Stimulated activated effector memory CD8-positive, alpha-beta T cell treated with anti-CD3 and anti-CD28 coated beads, Interleukin-12 subunit alpha, Interleukin-12 subunit beta, amount 100 ng/mL, for 72 hours (primary cell): ENCODE results near the gene FBXW7.

ENCODE experiments used
- ATAC-seq: fragments of 150-1000 bp; cut with Tn5 transposase; 2 replicates; pipeline ENCODE4 v1.10.0; 2021
- DNase-seq, 2 donors: peaks; one replicate each; pipeline ENCODE4 v3.0.0; 2021 to 2022; ENCODE audit warnings: low spot score in 2 of 2
- H3K27ac Mint-ChIP-seq: one replicate; pipeline ENCODE4 v1.8.0; 2022; ENCODE audit warnings: mild to moderate bottlenecking, mixed read lengths
- H3K36me3 Mint-ChIP-seq: one replicate; pipeline ENCODE4 v1.8.0; 2022; ENCODE audit warnings: mild to moderate bottlenecking, mixed read lengths
- H3K4me1 Mint-ChIP-seq: one replicate; pipeline ENCODE4 v1.8.0; 2022; ENCODE audit warnings: mixed read lengths
- H3K4me3 Mint-ChIP-seq: one replicate; pipeline ENCODE4 v1.8.0; 2022; ENCODE audit warnings: mild to moderate bottlenecking, mixed read lengths
- H3K9me3 Mint-ChIP-seq: one replicate; pipeline ENCODE4 v1.8.0; 2022; ENCODE audit warnings: mixed read lengths

FBXW7 gene

DNA sequence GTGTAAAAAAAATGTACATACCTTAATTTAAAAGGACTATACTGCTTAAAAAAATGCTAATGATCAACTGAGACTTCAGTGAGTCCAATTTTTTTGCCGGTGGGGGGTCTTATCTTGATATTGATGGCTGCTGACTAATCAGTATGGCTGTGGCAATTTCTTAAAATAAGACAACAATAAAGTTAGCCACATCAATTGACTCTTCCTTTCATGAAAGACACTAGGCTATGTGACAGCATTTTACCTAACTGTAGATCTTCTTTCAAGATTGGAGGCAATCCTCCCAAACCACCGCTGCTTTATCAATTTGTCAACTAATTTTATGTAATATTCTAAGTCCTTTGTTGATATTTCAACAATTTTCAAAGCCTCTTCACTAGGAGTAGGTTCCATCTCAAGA lies 116.1 kb downstream of the FBXW7 start:
- Mint-ChIP-seq H3K27ac (no peak overlapping the region), H3K4me1 (peaks cover 28% of the 10 kb centered on the region), H3K9me3 (no peaks in the 10 kb centered on the region), H3K36me3 (no peaks in the 10 kb centered on the region), H3K4me3 (no peak overlapping the region)
- DNase-seq (no peak), ATAC-seq (no peak)

DNA sequence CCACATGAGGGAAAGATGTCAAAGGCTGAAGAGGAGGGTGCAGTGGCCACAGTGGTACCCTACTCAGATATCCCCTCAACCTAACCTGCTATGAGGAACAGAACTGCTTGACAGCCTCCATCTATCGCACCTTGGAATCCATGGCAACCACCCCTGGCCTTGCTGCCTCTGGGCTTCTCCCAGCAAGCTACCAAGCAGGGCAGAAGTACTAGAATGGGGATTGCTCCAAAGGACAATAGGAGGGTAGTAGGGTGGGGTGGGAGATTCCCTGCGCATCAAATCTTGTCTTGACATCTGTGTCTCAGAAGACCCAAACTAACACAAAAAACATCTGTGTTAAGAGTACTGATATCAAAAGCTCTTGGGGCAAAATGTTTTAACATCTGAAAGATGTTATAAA lies 118.2 kb downstream of the FBXW7 start:
- DNase-seq = no peak
- no peaks in the 10 kb centered on the region for H3K36me3 Mint-ChIP-seq
- H3K4me1 Mint-ChIP-seq = peaks cover 22% of the 10 kb centered on the region
- H3K4me3 Mint-ChIP-seq = no peak overlapping the region
- no peaks in the 10 kb centered on the region for H3K9me3 Mint-ChIP-seq
- H3K27ac Mint-ChIP-seq = no peak overlapping the region
- no peak for ATAC-seq

DNA sequence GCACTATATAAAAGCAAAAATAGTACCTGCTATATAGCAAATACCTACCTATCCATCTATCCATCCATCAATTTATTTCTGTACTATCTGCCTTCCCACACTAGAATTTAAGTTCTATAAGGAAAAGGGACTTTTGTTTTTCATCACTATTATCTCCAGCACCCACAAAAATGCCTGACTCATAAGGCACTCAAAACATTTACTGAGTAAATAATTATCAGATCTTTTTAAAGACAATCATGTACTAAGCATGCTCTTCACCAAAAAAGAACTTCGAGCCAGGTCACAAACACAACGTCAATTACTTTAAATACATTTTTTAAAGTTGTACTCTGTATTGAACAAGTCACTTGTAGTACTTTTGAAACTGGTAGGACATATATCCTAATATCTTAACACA lies 119.9 kb downstream of the FBXW7 start:
- no peaks in the 10 kb centered on the region for H3K9me3 Mint-ChIP-seq
- peaks cover 8% of the 10 kb centered on the region for H3K36me3 Mint-ChIP-seq
- H3K27ac Mint-ChIP-seq = peak overlapping the region; percentile 3
- H3K4me1 Mint-ChIP-seq = peaks cover 28% of the 10 kb centered on the region
- DNase-seq = no peak
- ATAC-seq = no peak
- H3K4me3 Mint-ChIP-seq = no peak overlapping the region

DNA sequence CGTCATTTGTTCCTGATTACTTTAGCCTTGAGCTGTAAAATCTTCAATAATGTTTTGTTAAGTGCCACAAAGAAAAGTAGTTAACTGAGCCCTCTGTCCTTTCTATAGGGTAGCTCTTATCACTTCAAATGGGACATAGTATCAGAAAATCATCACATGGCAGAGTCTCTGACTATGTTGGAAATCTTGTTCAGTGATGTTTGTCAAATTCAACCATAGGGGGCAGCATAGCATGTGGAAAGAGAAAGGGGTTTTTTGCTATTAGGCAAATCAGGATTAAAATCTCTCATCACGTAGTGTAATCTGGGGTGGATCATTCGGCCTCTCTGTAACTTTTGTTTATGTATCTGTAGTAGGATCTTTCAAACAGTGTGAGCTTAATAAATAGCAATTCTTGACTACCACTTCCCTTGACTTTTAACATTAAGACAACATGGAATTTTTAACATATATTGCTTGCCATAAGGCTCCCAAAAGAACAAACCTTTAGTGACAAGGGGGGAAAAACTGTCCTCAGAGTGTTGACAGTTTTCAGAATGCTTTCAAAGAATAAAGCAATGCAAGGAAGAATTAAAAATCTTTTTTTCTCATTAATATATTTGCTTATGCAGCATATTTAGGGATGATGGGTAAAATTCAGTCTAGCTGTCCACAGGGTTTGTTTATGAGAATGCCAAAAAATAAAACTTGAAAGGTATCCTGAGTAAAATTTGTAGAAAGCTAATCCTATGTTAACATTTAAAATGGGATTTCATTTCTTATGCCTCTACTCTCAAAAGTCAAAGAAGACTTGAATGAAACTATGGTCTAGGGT lies 127.2 kb downstream of the FBXW7 start:
- Mint-ChIP-seq H3K9me3 (no peaks in the 10 kb centered on the region), H3K36me3 (peaks cover 20% of the 10 kb centered on the region), H3K27ac (no peak overlapping the region), H3K4me1 (peaks cover 11% of the 10 kb centered on the region), H3K4me3 (no peak overlapping the region)
- peak in 1 of 2 donors; percentile 53 for DNase-seq
- peak; percentile 74 for ATAC-seq

DNA sequence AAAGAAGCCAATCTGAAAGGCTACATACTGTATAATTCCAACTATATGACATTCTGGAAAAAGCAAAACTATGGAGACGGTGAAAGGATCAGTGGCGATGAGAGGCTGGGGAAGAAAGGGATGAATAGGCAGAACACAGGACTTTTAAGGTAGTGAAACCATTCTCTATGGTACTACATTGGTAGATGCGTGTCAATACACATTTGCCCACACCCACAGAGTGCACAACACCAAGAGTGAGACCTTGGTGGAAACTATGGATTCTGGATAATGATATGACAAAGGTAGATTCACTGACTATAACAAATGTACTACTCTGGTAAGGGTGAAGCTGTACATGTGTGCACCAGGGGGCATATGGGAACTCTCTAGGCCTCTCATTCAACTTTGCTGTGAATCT lies 134.5 kb downstream of the FBXW7 start:
- no peaks in the 10 kb centered on the region for H3K36me3 Mint-ChIP-seq
- no peak overlapping the region for H3K4me3 Mint-ChIP-seq

DNA sequence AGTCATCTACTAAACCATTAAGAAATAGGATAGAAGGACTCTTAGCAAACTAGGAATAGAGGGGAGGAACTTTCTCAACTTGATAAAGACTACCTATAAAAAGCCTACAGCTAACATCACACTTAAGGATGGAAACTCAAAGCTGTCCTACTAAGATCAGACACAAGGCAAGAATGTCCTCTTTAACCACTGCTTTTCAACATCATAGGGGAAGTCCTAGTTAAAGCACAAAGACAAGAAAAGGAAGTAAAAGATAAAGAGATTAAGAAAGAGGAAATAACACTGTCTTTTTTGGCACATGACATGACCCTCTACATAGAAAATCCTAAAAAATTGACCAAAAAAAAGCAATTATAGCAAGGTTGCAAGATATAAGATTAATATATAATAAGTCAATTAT lies 136.6 kb downstream of the FBXW7 start:
- Mint-ChIP-seq H3K27ac (peak overlapping the region; percentile 18), H3K4me3 (no peak overlapping the region), H3K4me1 (peaks cover 39% of the 10 kb centered on the region), H3K9me3 (no peaks in the 10 kb centered on the region), H3K36me3 (no peaks in the 10 kb centered on the region)
- no peak for DNase-seq
- ATAC-seq = peak; percentile 34

More for the DNA sequence above, 134.5 kb downstream of the FBXW7 start:
- ATAC-seq (no peak), DNase-seq (no peak)
- Mint-ChIP-seq H3K4me1 (peaks cover 20% of the 10 kb centered on the region), H3K9me3 (no peaks in the 10 kb centered on the region), H3K27ac (no peak overlapping the region)

DNA sequence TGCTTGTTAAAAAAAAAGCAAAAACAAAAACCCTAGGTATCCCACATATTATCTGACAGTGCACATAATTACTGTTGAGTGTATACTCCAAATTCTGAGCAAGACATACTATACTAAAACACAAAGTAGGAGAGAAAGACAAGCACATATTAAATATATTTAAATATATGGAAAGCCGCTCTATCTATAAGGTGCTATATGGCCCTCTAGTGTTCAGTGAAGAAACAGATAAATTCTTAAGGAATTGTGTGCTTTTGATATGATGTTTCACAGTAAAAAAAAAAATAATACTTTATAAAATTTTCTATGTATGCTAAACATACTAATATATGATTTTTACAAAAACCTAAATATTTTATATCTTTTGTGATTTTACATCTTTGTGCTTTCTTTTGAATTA lies 137.8 kb downstream of the FBXW7 start:
- Mint-ChIP-seq H3K9me3 (no peaks in the 10 kb centered on the region), H3K36me3 (no peaks in the 10 kb centered on the region), H3K4me3 (no peak overlapping the region), H3K27ac (no peak overlapping the region), H3K4me1 (peaks cover 42% of the 10 kb centered on the region)
- ATAC-seq (no peak), DNase-seq (no peak)

DNA sequence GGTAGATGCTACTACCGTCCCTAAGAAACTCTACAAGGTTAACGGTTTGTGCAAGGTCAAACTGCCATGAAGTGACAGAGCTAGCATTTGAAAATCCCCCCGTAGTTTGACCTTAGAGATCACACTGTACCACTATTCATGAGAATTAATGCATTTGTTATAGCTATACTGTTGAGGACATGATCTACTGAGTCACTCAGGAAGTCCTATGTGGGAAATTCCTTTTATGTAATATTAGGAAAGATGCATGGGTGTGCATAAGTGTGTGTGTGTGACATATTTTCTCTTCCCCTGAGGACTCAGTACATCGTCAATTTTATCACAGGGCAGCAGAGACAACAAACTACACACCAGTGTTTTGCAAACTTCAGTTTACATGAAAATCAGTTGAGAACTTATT lies 141.1 kb downstream of the FBXW7 start:
- no peak overlapping the region for H3K4me3 Mint-ChIP-seq
- ATAC-seq (no peak), DNase-seq (no peak)
- H3K36me3 Mint-ChIP-seq = no peaks in the 10 kb centered on the region
- peaks cover 38% of the 10 kb centered on the region for H3K4me1 Mint-ChIP-seq
- no peak overlapping the region for H3K27ac Mint-ChIP-seq
- no peaks in the 10 kb centered on the region for H3K9me3 Mint-ChIP-seq

DNA sequence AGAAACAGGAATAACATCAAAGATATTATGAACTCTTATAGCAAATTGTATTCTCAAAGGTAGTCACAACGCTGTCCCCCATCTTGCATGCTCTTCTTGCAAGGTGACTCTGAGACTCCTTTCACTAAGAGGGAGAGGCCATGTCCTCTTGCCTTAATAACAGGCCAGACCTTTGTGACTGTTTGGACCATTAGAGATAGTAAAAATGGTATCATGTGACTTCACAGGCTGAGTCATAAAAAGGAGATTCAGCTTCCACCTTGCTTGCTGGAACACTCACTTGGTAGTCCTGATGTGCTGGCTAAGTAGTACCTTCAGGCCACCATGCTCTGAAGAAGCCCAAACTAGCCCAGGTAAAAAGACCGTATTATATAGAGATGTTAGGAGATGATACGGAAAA lies 143.8 kb downstream of the FBXW7 start:
- Mint-ChIP-seq H3K9me3 (no peaks in the 10 kb centered on the region), H3K27ac (no peak overlapping the region), H3K4me1 (peaks cover 29% of the 10 kb centered on the region), H3K4me3 (no peak overlapping the region), H3K36me3 (no peaks in the 10 kb centered on the region)
- ATAC-seq (no peak), DNase-seq (no peak)

DNA sequence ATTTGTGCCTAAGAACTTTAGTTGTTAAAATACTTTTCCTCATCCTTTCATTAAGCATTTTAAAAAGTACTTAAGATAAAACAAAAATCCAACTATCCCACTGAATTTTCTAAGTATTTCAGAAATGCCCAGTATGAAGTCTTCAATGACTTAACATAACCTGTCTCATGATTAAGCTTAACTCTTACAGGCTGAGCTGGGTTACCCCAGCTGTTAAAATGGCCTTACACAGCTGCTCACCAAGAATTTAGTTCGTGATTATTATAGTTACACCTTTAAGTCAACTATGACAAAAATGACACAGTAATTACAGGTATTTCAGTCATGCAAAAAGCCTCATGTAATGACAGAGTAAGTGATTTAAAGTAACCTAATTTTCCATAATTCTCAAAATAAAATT lies 145.7 kb downstream of the FBXW7 start:
- Mint-ChIP-seq H3K4me3 (no peak overlapping the region), H3K9me3 (no peaks in the 10 kb centered on the region), H3K36me3 (no peaks in the 10 kb centered on the region), H3K4me1 (peaks cover 18% of the 10 kb centered on the region), H3K27ac (no peak overlapping the region)
- DNase-seq = no peak
- ATAC-seq = no peak

DNA sequence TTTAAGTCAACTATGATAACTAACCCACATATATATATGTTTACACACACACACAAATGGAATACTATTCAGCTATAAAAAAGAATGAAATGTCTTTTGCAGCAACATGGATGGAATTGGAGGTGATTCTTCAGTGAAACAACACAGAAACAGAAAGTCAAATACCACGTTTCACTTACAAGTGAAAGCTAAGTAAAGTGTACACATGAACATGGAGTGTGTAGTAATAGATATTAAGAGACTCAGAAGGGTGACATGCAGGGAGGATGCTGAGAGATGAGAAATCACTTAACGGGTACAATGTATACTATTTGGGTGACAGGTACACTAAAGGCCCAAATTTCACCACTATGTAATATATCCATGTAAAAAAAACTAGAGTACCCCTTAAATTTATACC lies 146.5 kb downstream of the FBXW7 start:
- no peaks in the 10 kb centered on the region for H3K36me3 Mint-ChIP-seq
- DNase-seq = no peak
- peaks cover 11% of the 10 kb centered on the region for H3K4me1 Mint-ChIP-seq
- H3K4me3 Mint-ChIP-seq = no peak overlapping the region
- no peaks in the 10 kb centered on the region for H3K9me3 Mint-ChIP-seq
- H3K27ac Mint-ChIP-seq = no peak overlapping the region
- no peak for ATAC-seq

DNA sequence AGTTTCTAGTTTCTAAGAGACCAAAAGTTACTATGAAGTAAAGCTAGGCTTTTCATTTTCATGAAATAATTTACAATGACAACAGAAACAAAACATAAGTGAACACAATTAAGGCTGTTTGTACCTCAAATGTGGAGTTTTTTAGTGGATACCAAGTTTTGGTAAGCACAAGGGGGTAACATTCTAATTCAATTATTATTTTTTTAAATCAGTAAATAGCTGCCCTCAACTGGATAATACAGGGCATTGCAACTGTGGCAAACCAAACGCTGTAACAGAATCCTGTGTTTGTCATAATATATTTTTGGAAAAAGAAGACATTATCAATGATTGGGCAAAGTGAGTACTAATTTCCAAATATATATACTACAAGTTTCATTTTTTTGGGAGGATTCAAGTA lies 150.3 kb downstream of the FBXW7 start:
- Mint-ChIP-seq H3K27ac (no peak overlapping the region), H3K9me3 (peaks cover 2% of the 10 kb centered on the region), H3K4me1 (peaks cover 21% of the 10 kb centered on the region), H3K4me3 (no peak overlapping the region), H3K36me3 (no peaks in the 10 kb centered on the region)
- DNase-seq (no peak), ATAC-seq (no peak)

DNA sequence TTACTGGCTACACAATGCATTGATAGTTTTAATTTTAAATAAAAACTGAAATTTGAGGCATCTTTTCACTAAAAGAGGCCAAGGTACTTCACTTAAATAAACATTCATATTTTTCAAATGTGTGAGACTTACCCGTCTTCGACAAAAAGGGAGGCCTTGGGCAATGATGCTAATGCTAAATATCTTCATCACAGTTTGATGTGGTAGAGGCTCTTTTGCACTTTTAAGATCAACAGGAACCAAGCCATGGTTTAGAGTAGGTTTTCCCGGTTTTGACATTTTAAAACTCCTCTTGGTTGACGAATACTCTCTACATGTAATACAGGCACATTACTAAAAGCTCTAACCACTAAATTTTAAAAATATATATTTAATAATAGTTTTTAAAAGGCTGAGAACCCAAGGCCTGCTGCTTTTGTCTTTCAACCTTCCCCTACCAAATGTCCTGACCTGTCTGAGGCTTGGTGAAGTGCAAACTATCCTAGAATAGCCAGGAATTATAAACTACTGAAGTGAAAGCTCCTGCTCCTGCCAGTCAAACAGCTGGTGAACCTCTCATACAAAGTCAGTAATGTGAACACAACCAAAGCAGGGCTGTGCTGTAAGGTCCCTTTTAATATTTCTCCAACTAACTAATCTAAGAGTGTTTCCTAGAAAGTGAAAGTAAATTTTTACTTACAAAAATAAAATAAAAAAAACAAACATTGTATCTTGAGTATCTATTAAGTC lies 153.7 kb downstream of the FBXW7 start:
- DNase-seq (no peak), ATAC-seq (no peak)
- Mint-ChIP-seq H3K27ac (no peak overlapping the region), H3K9me3 (peaks cover 2% of the 10 kb centered on the region), H3K4me1 (peaks cover 21% of the 10 kb centered on the region), H3K36me3 (no peaks in the 10 kb centered on the region), H3K4me3 (peak overlapping the region; percentile 24)

DNA sequence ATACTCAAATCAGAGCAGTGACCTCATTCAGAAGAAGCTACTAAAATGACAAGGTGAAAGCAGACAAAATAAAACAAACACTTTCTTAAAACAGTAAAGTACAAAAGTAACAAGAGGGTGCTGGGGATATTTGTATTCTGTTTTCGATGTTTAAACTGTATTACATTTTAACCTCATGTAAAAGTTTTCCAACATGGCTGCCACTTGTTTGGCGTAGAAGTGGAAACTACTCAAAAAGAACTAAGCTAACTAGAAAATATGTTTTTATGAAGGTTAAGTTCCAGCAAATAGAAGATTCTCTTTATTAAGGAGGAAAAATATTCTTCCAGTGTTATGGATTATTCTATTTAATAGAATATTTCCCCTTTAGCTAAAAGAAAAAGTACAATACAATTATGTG lies 155.0 kb downstream of the FBXW7 start:
- DNase-seq = no peak
- H3K4me3 Mint-ChIP-seq = no peak overlapping the region
- peaks cover 21% of the 10 kb centered on the region for H3K4me1 Mint-ChIP-seq
- peaks cover 2% of the 10 kb centered on the region for H3K9me3 Mint-ChIP-seq
- no peaks in the 10 kb centered on the region for H3K36me3 Mint-ChIP-seq
- ATAC-seq = no peak
- no peak overlapping the region for H3K27ac Mint-ChIP-seq

DNA sequence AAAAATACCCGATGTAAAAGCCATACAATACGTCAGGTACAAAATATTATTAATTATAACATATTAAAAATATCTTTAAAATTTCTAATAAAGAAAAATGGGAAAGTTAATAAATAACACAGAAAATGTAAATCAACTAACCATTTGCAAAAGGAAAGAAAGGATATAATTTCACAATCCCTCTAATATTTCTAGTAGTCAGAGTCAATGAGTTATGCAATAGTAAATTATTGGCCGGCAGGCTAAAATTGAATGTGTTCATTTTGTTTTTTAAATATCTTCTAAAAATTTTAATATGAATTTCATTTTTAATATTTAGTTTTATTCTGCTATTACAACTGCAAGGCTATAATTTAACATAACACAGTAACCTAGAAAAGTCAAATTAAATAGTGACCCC lies 155.7 kb downstream of the FBXW7 start:
- no peak for DNase-seq
- H3K9me3 Mint-ChIP-seq = peaks cover 2% of the 10 kb centered on the region
- H3K4me3 Mint-ChIP-seq = no peak overlapping the region
- ATAC-seq = no peak
- H3K36me3 Mint-ChIP-seq = no peaks in the 10 kb centered on the region
- H3K4me1 Mint-ChIP-seq = peaks cover 21% of the 10 kb centered on the region
- no peak overlapping the region for H3K27ac Mint-ChIP-seq

DNA sequence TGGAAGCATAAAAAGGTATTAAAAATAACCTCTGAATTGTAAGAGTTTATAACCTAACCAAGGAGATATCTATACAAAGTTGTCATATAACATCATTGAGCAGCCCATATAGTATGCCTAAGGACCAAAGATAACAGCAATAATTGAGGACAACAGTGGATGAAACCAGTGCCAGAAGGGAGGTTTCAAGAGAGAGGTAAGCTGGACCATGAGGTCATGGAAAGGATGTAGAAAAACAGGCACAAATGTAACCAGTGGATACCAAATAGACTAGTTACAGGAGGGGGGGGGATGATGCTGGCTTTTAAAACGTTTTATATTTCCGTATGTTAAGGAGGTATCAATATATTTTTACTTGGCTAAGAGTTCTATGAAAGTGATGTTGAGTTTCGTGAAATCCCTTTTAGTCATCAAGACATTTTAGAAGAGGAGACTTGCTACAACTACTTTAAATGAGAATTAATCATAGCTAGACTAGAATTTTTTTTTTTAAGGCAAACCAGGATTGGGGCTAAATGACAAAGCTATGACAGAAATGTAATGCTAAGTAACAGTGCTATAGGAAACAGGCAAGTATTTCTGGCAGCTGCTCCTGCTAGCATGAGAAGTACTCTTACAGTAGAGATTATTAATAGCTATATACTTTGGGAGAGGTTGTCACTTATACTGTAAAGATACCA lies 161.1 kb downstream of the FBXW7 start:
- DNase-seq = no peak
- Mint-ChIP-seq H3K9me3 (no peaks in the 10 kb centered on the region), H3K27ac (no peak overlapping the region), H3K4me1 (peaks cover 18% of the 10 kb centered on the region), H3K4me3 (no peak overlapping the region), H3K36me3 (no peaks in the 10 kb centered on the region)
- ATAC-seq = peak; percentile 90
